HL-60 (cell line): ENCODE measurements around the gene OR2AE1.
"Not testable (repeated sequence)": the region's sequence is repeated elsewhere in the genome, so short reads cannot be mapped to it uniquely, and the experiment has no call there.

ENCODE experiments used
- DNase-seq, 2 experiments: peaks; one replicate each; pipeline ENCODE4 v3.0.0-alpha.2; 2010 to 2020; ENCODE audit warnings: low read depth in 1 of 2, low spot score in 1 of 2
- H3K27ac ChIP-seq: fragments of 250-450 bp; sonication (Bioruptor Pico); replicated peaks from 2 replicates; pipeline ENCODE4 v1.5.1; 2020; ENCODE audit warnings: mild to moderate bottlenecking, moderate library complexity
- H3K27me3 ChIP-seq: fragments of 250-450 bp; sonication (Bioruptor Pico); 2 replicates; pipeline ENCODE4 v1.5.1; 2021; ENCODE audit warnings: mild to moderate bottlenecking, moderate library complexity; ENCODE audit not compliant: insufficient read depth, poor library complexity, severe bottlenecking
- H3K4me3 ChIP-seq: replicated peaks from 2 replicates; pipeline ENCODE4 v1.5.1; 2011; ENCODE audit warnings: mild to moderate bottlenecking, control low read depth, low read length; ENCODE audit not compliant: insufficient read depth
- GABPA ChIP-seq: IDR thresholded peaks from 2 replicates; pipeline ENCODE4 v1.6.1; 2012; ENCODE audit warnings: low read depth
- POLR2AphosphoS5 ChIP-seq: IDR thresholded peaks from 2 replicates; pipeline ENCODE4 v1.6.1; 2012; ENCODE audit warnings: low read depth
- REST ChIP-seq: IDR thresholded peaks from 2 replicates; pipeline ENCODE4 v1.6.1; 2012; ENCODE audit warnings: low read depth; ENCODE audit not compliant: insufficient replicate concordance
- SPI1 ChIP-seq: IDR thresholded peaks from 2 replicates; pipeline ENCODE4 v1.6.1; 2012; ENCODE audit warnings: low read depth, mild to moderate bottlenecking, borderline replicate concordance
- TF ChIP-seq, protein P1 (sequence below): IDR thresholded peaks from one replicate; pipeline ENCODE4 v1.5.1; 2011; ENCODE audit warnings: low read length, control low read depth, inconsistent platforms; ENCODE audit not compliant: insufficient read depth

Gene OR2AE1

DNA sequence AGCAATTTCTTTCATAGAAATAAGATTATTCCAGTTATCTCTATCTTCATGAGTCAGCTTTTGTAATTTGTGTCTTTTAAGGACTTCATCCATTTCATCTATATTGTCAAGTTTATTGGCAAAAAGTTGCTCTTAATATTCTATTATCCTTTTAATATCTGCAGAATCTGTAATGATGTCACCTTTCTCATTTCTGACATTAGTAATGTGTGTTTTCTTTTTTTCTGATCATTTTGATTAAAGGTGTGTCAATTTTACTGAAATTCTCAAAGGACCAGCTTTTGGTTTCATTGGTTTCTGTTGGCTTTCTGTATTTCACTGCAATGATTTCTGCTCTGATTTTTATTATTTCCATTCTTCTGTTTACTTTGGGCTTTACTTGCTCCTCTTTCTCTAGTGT is 17.9 kb upstream of the OR2AE1 start:
- no peak overlapping the region for H3K4me3 ChIP-seq

DNA sequence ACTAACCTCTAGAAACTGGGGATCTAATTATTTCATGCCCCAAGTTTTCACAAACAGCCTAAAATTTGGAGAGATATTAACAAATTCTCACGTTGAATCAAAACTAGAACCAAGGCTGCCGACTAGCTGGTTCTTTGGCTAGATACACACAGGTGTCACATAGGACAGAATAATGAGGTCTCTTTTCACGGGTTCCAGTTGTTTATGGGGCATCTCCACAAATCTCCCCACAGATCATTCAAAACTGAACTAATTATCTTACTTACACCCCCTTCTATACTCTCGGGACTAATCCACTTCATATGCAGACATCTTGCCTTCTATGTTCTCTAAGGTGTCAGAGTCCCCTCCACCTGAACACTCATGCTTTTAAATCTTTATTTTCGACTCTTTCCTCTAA is 16.4 kb upstream of the OR2AE1 start:
- DNase-seq: no peak
- no peaks in the 10 kb centered on the region for H3K27me3 ChIP-seq
- H3K27ac ChIP-seq: no peak overlapping the region
- H3K4me3 ChIP-seq: no peak overlapping the region
- no peak for TF ChIP-seq REST
- no peak for TF ChIP-seq SPI1
- no peak for TF ChIP-seq GABPA
- TF ChIP-seq, protein P1, sequence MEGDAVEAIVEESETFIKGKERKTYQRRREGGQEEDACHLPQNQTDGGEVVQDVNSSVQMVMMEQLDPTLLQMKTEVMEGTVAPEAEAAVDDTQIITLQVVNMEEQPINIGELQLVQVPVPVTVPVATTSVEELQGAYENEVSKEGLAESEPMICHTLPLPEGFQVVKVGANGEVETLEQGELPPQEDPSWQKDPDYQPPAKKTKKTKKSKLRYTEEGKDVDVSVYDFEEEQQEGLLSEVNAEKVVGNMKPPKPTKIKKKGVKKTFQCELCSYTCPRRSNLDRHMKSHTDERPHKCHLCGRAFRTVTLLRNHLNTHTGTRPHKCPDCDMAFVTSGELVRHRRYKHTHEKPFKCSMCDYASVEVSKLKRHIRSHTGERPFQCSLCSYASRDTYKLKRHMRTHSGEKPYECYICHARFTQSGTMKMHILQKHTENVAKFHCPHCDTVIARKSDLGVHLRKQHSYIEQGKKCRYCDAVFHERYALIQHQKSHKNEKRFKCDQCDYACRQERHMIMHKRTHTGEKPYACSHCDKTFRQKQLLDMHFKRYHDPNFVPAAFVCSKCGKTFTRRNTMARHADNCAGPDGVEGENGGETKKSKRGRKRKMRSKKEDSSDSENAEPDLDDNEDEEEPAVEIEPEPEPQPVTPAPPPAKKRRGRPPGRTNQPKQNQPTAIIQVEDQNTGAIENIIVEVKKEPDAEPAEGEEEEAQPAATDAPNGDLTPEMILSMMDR: no peak
- TF ChIP-seq POLR2AphosphoS5: no peak

More for the DNA sequence above, 17.9 kb upstream of the OR2AE1 start:
- Histone ChIP-seq H3K27ac (no peak overlapping the region), H3K27me3 (no peaks in the 10 kb centered on the region)
- DNase-seq: no peak
- TF ChIP-seq REST: no peak
- TF ChIP-seq SPI1: no peak
- TF ChIP-seq POLR2AphosphoS5: no peak
- TF ChIP-seq, protein P1: no peak
- TF ChIP-seq GABPA: no peak

GRCh38 chr7:99890348-99890747 is 13.5 kb upstream of the OR2AE1 start:
- not testable (repeated sequence) for H3K27ac ChIP-seq, DNase-seq, H3K27me3 ChIP-seq, H3K4me3 ChIP-seq

GRCh38 chr7:99888366-99888765 is 11.5 kb upstream of the OR2AE1 start:
- H3K27ac ChIP-seq, DNase-seq, H3K4me3 ChIP-seq, H3K27me3 ChIP-seq: not testable (repeated sequence)

- no peak overlapping the region for H3K4me3 ChIP-seq
- TF ChIP-seq, protein P1: no peak
- TF ChIP-seq POLR2AphosphoS5: no peak
- no peak for DNase-seq
- H3K27ac ChIP-seq: no peak overlapping the region
- no peaks in the 10 kb centered on the region for H3K27me3 ChIP-seq
Measured at GRCh38 chr7:99881370-99881769, 4.5 kb upstream of the OR2AE1 start.
